K562 (cell line): ENCODE results near the gene AKNA. TPM values are rescaled to one million over a fixed set of nuclear protein-coding genes. Genes with fewer than 3 reads are reported as not detected.

Experiments used
- ATAC-seq: fragments of 200-7000 bp; cut with Tn5 transposase; 3 replicates; pipeline ENCODE4 v1.9.1; 2020; ENCODE audit warnings: moderate library complexity
- BruUV-seq: library from RNA; stranded (reverse); fragments of 400-500 nt; replicated peaks from 2 replicates; lab custom pipeline; 2021; lab: Mats Ljungman, UMichigan
- CTCF ChIA-PET: fragments of 300-600 bp; formaldehyde crosslinking; extraction: SDS; loops from one replicate; lab custom pipeline; 2021; ENCODE audit warnings: low intra/inter-chr PET ratio; lab: Yijun Ruan, JAX
- POLR2A ChIA-PET: fragments of 300-600, 350-650 bp; sonication (Branson Sonifier 250); formaldehyde crosslinking; extraction: SDS; loops from one replicate; lab custom pipeline; 2021; ENCODE audit warnings: antibody characterized with exemption, inconsistent platforms; lab: Yijun Ruan, JAX
- DNase-seq, 4 experiments: peaks; one replicate each; pipeline versions ENCODE4 v3.0.0 to v3.0.0-alpha.2; 2011 to 2018; ENCODE audit warnings: low spot score in 3 of 4, mixed read lengths in 3 of 4; ENCODE audit errors: extremely low read depth in 1 of 4
- FAIRE-seq: peaks from 2 replicates; lab custom pipeline; 2011; peaks lifted over from hg19 to GRCh38; lab: Jason Lieb, UNC
- H2AFZ ChIP-seq: 2 replicates; pipeline ENCODE4 v1.6.0; 2011; ENCODE audit warnings: low read depth, low read length, control low read depth, inconsistent platforms
- H3K27ac ChIP-seq: fragments of 200-600 bp; 3 replicates; pipeline ENCODE4 v1.8.0; 2011; ENCODE audit warnings: low read depth, mild to moderate bottlenecking, control low read depth, inconsistent platforms, low read length, moderate library complexity, mixed read lengths; ENCODE audit errors: extremely low read depth
- H3K27me3 ChIP-seq, 2 experiments: fragments of 300-600 bp in 1 of 2; 2 replicates in 1 of 2; 3 replicates in 1 of 2; pipeline versions ENCODE4 v1.6.0 to v1.8.0; 2011; ENCODE audit warnings: inconsistent platforms in 2 of 2, low read length in 2 of 2, mild to moderate bottlenecking in 1 of 2, mixed read lengths in 1 of 2, moderate library complexity in 1 of 2; ENCODE audit not compliant: control insufficient read depth in 2 of 2, insufficient read depth in 2 of 2
- H3K36me3 ChIP-seq: fragments of 300-600 bp; 3 replicates; pipeline ENCODE4 v1.8.0; 2011; ENCODE audit warnings: mild to moderate bottlenecking, low read length, inconsistent platforms; ENCODE audit not compliant: control insufficient read depth, insufficient read depth
- H3K4me1 ChIP-seq, 2 experiments: fragments of 200-600 bp in 1 of 2; replicated peaks in 1 of 2; 2 replicates in 1 of 2; 3 replicates in 1 of 2; pipeline versions ENCODE4 v1.5.1 to v1.8.0; 2011; ENCODE audit warnings: inconsistent platforms in 2 of 2, low read length in 2 of 2, mild to moderate bottlenecking in 1 of 2, mixed read lengths in 1 of 2, moderate library complexity in 1 of 2; ENCODE audit not compliant: control insufficient read depth in 2 of 2, insufficient read depth in 2 of 2
- H3K4me2 ChIP-seq: 2 replicates; pipeline ENCODE4 v1.6.1; 2011; ENCODE audit warnings: low read length, control low read depth, inconsistent platforms, mixed read lengths; ENCODE audit not compliant: insufficient read depth
- H3K4me3 ChIP-seq: fragments of 200-600 bp; sonication (generic), shearing (Covaris generic); 2 replicates; pipeline ENCODE4 v1.5.1; 2016; ENCODE audit warnings: control low read depth, inconsistent platforms
- H3K79me2 ChIP-seq: fragments of 200-600 bp; 3 replicates; pipeline ENCODE4 v1.8.0; 2011; ENCODE audit warnings: low read length, inconsistent platforms; ENCODE audit not compliant: control insufficient read depth, insufficient read depth
- H3K9ac ChIP-seq, 2 experiments: 2 replicates each; pipeline versions ENCODE4 v1.6.0 to v1.6.1; 2011; ENCODE audit warnings: low read depth in 2 of 2, low read length in 2 of 2, control low read depth in 1 of 2, inconsistent platforms in 1 of 2, mild to moderate bottlenecking in 1 of 2, mixed read lengths in 1 of 2; ENCODE audit not compliant: insufficient read depth in 1 of 2
- H3K9me1 ChIP-seq: one replicate; pipeline ENCODE4 v1.6.0; 2011; ENCODE audit warnings: inconsistent platforms, mild to moderate bottlenecking, low read length, moderate library complexity; ENCODE audit not compliant: control insufficient read depth, insufficient read depth
- H3K9me3 ChIP-seq: replicated peaks from 2 replicates; pipeline ENCODE4 v1.5.1; 2011; ENCODE audit warnings: low read depth, low read length, inconsistent platforms; ENCODE audit not compliant: control insufficient read depth, insufficient read depth
- H4K20me1 ChIP-seq: replicated peaks from 2 replicates; pipeline ENCODE4 v1.6.1; 2011; ENCODE audit warnings: low read length, inconsistent platforms, mixed read lengths; ENCODE audit not compliant: control insufficient read depth, insufficient read depth
- CCAR2 ChIP-seq: fragments of 200-400 bp; formaldehyde crosslinking; IDR thresholded peaks from 2 replicates; pipeline ENCODE4 v1.6.1; 2017; ENCODE audit warnings: mild to moderate bottlenecking, low read depth, low read length
- GABPA ChIP-seq: fragments of 200-800 bp; sonication (Bioruptor generic); conservative IDR thresholded peaks from 2 replicates; pipeline ENCODE4 v1.6.1; 2016; ENCODE audit warnings: low read depth, missing genetic modification characterization, missing compliant biosample characterization
- HNRNPLL ChIP-seq: fragments of 200-400 bp; formaldehyde crosslinking; IDR thresholded peaks from 2 replicates; pipeline ENCODE4 v1.6.1; 2017; ENCODE audit warnings: low read length, low read depth, mild to moderate bottlenecking; ENCODE audit not compliant: poor library complexity, severe bottlenecking
- KAT2B ChIP-seq: IDR thresholded peaks from one replicate; pipeline ENCODE4 v1.6.1; 2012; ENCODE audit warnings: low read depth, mild to moderate bottlenecking, control low read depth, inconsistent platforms, low read length, moderate library complexity
- KDM1A ChIP-seq, 2 experiments: fragments of 450-650 bp; IDR thresholded peaks; 2 replicates each; pipeline ENCODE4 v1.6.1; 2016; ENCODE audit warnings: mild to moderate bottlenecking in 2 of 2
- L3MBTL2 ChIP-seq: fragments of 450-650 bp; IDR thresholded peaks from 2 replicates; pipeline ENCODE4 v1.6.1; 2016; ENCODE audit warnings: mild to moderate bottlenecking, moderate library complexity
- MXI1 ChIP-seq: IDR thresholded peaks from 2 replicates; pipeline ENCODE4 v1.6.1; 2011; ENCODE audit warnings: low read depth, mild to moderate bottlenecking, improper control_type of control experiment, low read length
- NFE2L1 ChIP-seq: fragments of 450-650 bp; IDR thresholded peaks from 2 replicates; pipeline ENCODE4 v1.6.1; 2016; ENCODE audit warnings: missing genetic modification characterization, low read depth, mild to moderate bottlenecking, missing compliant biosample characterization, moderate library complexity, borderline replicate concordance
- POLR2AphosphoS2 ChIP-seq: IDR thresholded peaks from 2 replicates; pipeline ENCODE4 v1.6.1; 2012; ENCODE audit warnings: low read length, improper control_type of control experiment
- SETDB1 ChIP-seq: IDR thresholded peaks from one replicate; pipeline ENCODE4 v1.6.1; 2012; ENCODE audit warnings: low read length, control low read depth, inconsistent platforms
- ZNF134 ChIP-seq: fragments of 250-450 bp; sonication (Bioruptor Pico); conservative IDR thresholded peaks from 2 replicates; pipeline ENCODE4 v1.4.0; 2020
- ZNF146 ChIP-seq: IDR thresholded peaks from one replicate; pipeline ENCODE4 v1.6.1; 2018; ENCODE audit warnings: missing compliant biosample characterization; ENCODE audit not compliant: unreplicated experiment
- ZNF263 ChIP-seq: sonication (generic); formaldehyde crosslinking; IDR thresholded peaks from 2 replicates; pipeline ENCODE4 v1.8.0; 2022; ENCODE audit warnings: mild to moderate bottlenecking, missing genetic modification reagents, borderline replicate concordance
- WGBS: fragments of 100-300 bp; shearing (Covaris generic); methylation state at CpG from one replicate; pipeline ENCODE4 v1.1.6; 2016; ENCODE audit warnings: low coverage, mixed read lengths; ENCODE audit not compliant: insufficient coverage; ENCODE audit errors: missing lambda C conversion rate; 5-methylcytosine and 5-hydroxymethylcytosine counted together
- in situ Hi-C: fragments of 300-500 bp; cut with MboI; formaldehyde crosslinking; loops from 4 replicates; pipeline ENCODE4 v1.15.0; 2018; ENCODE audit warnings: inconsistent platforms, mixed read lengths
- intact Hi-C: fragments of 100-400 bp; cut with micrococcal nuclease; formaldehyde crosslinking; loops from 2 replicates; pipeline ENCODE4 v1.14.2; 2022
- polyA plus RNA-seq, 8 experiments: library from polyadenylated mRNA; depleted of rRNA in 4 of 8; stranded (reverse) in 5 of 8; unstranded in 3 of 8; fragments of >200 nt; fragmentation: Nextera tagmentation in 2 of 8; fragmentation: Illumina TruSeq in 1 of 8; extraction: Ambion mirVana in 2 of 8; extraction: Trizol in 1 of 8; gene quantifications; 2 replicates each; pipeline versions ENCODE4 v1.2.1 to v1.2.3, GENCODE V29; 2011 to 2014; ENCODE audit warnings: inconsistent platforms in 1 of 8, missing spikeins in 1 of 8
- total RNA-seq, 7 experiments: library from RNA; depleted of rRNA in 6 of 7; stranded (reverse); fragments of >200 nt in 6 of 7; fragmentation: Illumina TruSeq in 2 of 7; extraction: Trizol in 2 of 7; gene quantifications; 2 replicates each; pipeline versions ENCODE4 v1.2.1 to v1.2.3, GENCODE V29; 2011 to 2021; ENCODE audit warnings: low replicate concordance in 1 of 7
- TF ChIP-seq, protein P1 (sequence below), 3 experiments: fragments of 200-800 bp in 1 of 3; fragments of 250-450 bp in 1 of 3; fragments of 450-650 bp in 1 of 3; sonication (Bioruptor Pico) in 1 of 3; sonication (Bioruptor generic) in 1 of 3; formaldehyde crosslinking in 1 of 3; IDR thresholded peaks; 2 replicates each; pipeline versions ENCODE4 v1.6.1 to v1.8.0; 2016 to 2022; ENCODE audit warnings: mild to moderate bottlenecking in 2 of 3, missing genetic modification characterization in 2 of 3, missing compliant biosample characterization in 1 of 3, moderate library complexity in 1 of 3
- TF ChIP-seq, protein P2 (sequence below): fragments of 250-450 bp; sonication (Bioruptor Pico); IDR thresholded peaks from 2 replicates; pipeline ENCODE4 v1.4.0; 2020; ENCODE audit warnings: mild to moderate bottlenecking, moderate library complexity

Gene AKNA
- total and polyA plus RNA-seq, 9 of the 15 experiments (the other 6 are each of a cell fraction or from before 2014, with no cell fraction given) = 0.29 to 20.5 (median 3.9) TPM

DNA sequence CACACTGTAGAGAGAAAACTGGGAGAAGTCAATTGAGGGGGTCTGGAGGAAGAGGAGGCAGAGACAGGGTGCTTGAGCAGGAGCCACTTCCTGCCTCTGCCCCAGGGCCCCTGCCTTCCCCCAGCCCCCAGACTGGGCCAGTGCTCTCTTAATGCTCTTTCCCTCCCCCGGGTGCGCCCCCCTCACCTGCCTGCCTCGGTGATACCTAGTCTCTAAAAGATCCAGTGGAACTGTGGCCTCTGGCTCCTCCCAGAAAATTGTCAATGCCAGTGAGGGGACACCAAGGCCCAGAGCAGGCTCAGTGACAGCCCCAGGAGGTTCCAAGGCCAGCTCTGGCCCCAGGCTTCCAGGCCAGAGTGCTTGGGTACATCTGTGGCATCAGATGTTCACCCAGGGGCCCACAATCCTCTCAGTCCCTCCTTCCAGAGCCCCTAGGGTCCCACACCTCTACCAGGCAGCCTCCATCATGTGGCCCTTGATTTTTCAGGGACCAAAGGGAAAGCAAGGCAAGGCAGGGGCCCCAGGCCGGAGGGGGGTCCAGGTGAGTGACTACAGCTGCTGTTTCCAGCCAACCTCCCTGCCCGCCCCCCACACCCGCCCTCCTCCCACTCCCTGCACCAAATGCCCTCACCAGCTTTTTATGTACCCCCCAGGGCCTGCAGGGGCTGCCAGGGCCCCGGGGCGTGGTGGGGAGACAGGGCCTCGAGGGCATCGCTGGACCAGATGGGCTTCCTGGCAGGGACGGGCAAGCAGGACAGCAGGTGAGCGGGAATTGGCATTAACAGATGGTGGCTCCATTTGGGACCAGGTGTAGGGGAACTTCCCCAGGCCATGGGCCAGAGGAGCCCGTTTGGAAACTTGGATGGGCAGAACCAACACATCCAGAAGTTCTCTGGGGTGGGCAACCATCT is 98.0 kb downstream of the AKNA start (continued):
- TF ChIP-seq POLR2AphosphoS2 (no peak), HNRNPLL (no peak), KAT2B (no peak), GABPA (no peak), KDM1A (IDR thresholded peaks at IDR 0.05) (no peak), L3MBTL2 (no peak), ZNF146 (CRISPR knock-in tag) (no peak)

DNA sequence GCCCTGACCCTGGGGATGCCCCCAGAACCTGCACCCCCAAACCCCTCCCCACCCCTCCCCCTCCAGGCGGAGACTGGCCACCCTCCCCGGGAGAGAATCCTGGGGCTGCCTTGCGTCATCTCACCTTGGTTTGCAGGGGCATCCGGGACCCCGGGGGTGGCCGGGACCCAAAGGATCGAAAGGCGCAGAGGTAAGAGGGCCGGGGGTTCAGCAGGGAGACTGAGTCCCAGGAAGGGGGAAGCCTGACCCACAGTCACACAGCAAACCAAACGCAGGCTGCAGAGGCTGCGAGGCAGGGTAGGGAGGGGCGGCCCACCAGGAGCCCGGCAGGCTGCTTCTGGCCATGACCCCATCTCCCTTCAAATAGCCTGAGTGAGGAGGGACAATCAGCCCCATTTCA is 98.7 kb downstream of the AKNA start:
- Histone ChIP-seq H4K20me1 (peaks cover 6% of the 10 kb centered on the region; the same call in 1 of the 2 replicates), H3K36me3 (no peaks in the 10 kb centered on the region), H3K79me2 (no peaks in the 10 kb centered on the region), H3K9me1 (no peaks in the 10 kb centered on the region), H2AFZ (no peak overlapping the region), H3K9ac (no peak overlapping the region), H3K9me3 (no peaks in the 10 kb centered on the region), H3K4me1 (peaks cover 0 to 4% of the 10 kb centered on the region in 2 experiments; a peak in 2 of 5 replicates), H3K4me2 (no peak overlapping the region), H3K27ac (no peak overlapping the region), H3K4me3 (no peak overlapping the region), H3K27me3 (peaks cover 0 to 40% of the 10 kb centered on the region in 2 experiments; a peak in 2 of 5 replicates)
- DNase-seq (no peak), ATAC-seq (no peak), FAIRE-seq (no peak)
- BruUV-seq = no TSS peak
- WGBS = 2% methylated on average over 11 of the region's 13 CpGs
- POLR2A ChIA-PET = interaction anchor here (0.6 kb wide), 1 partner anchor 399 kb away, joined by 3 read pairs; no protein-coding TSS in a partner anchor
- CTCF ChIA-PET = no interaction called here
- in situ Hi-C loops = loop anchor here (10.0 kb wide), 3 partner anchors 134 to 604 kb away; partner anchors contain the start of gene COL27A1
- intact Hi-C loops = no loop called here
- TF ChIP-seq, protein P1, sequence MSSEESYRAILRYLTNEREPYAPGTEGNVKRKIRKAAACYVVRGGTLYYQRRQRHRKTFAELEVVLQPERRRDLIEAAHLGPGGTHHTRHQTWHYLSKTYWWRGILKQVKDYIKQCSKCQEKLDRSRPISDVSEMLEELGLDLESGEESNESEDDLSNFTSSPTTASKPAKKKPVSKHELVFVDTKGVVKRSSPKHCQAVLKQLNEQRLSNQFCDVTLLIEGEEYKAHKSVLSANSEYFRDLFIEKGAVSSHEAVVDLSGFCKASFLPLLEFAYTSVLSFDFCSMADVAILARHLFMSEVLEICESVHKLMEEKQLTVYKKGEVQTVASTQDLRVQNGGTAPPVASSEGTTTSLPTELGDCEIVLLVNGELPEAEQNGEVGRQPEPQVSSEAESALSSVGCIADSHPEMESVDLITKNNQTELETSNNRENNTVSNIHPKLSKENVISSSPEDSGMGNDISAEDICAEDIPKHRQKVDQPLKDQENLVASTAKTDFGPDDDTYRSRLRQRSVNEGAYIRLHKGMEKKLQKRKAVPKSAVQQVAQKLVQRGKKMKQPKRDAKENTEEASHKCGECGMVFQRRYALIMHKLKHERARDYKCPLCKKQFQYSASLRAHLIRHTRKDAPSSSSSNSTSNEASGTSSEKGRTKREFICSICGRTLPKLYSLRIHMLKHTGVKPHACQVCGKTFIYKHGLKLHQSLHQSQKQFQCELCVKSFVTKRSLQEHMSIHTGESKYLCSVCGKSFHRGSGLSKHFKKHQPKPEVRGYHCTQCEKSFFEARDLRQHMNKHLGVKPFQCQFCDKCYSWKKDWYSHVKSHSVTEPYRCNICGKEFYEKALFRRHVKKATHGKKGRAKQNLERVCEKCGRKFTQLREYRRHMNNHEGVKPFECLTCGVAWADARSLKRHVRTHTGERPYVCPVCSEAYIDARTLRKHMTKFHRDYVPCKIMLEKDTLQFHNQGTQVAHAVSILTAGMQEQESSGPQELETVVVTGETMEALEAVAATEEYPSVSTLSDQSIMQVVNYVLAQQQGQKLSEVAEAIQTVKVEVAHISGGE (CRISPR knock-in tag; IDR thresholded peaks at IDR 0.05) = no peak
- TF ChIP-seq ZNF134 (CRISPR knock-in tag) = no peak
- TF ChIP-seq, protein P2, sequence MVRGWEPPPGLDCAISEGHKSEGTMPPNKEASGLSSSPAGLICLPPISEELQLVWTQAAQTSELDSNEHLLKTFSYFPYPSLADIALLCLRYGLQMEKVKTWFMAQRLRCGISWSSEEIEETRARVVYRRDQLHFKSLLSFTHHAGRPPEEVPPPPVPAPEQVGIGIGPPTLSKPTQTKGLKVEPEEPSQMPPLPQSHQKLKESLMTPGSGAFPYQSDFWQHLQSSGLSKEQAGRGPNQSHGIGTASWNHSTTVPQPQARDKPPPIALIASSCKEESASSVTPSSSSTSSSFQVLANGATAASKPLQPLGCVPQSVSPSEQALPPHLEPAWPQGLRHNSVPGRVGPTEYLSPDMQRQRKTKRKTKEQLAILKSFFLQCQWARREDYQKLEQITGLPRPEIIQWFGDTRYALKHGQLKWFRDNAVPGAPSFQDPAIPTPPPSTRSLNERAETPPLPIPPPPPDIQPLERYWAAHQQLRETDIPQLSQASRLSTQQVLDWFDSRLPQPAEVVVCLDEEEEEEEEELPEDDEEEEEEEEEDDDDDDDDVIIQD (CRISPR knock-in tag) = no peak
- TF ChIP-seq NFE2L1 (tag) = no peak
- TF ChIP-seq MXI1 = no peak
- no peak for TF ChIP-seq CCAR2
- TF ChIP-seq SETDB1 = no peak
- TF ChIP-seq ZNF263 (CRISPR knock-in tag) = no peak
